ENCODE data around the gene TMEM178B.
"Not testable (repeated sequence)": the region's sequence is repeated elsewhere in the genome, so short reads cannot be mapped to it uniquely, and the experiment has no call there.

The TMEM178B gene

GRCh38 chr7:141074162-141074991, 513 bp downstream of the TMEM178B start:
- in situ Hi-C loops (cut with MboI; ENCODE audit: low sequenced_read_pairs) = no loop called here

GRCh38 chr7:141074997-141075396, 1.1 kb downstream of the TMEM178B start:
- in situ Hi-C loops (cut with MboI; ENCODE audit: low sequenced_read_pairs) = no loop called here

GRCh38 chr7:141076377-141076776, 2.5 kb downstream of the TMEM178B start:
- in situ Hi-C loops (cut with MboI; ENCODE audit: low sequenced_read_pairs) = no loop called here

- in situ Hi-C loops (cut with MboI; ENCODE audit: low sequenced_read_pairs) = no loop called here
Observed at GRCh38 chr7:141079219-141079618, 5.4 kb downstream of the TMEM178B start.

- in situ Hi-C loops (cut with MboI; ENCODE audit: low sequenced_read_pairs) = not testable (repeated sequence)
Observed at GRCh38 chr7:141089490-141089889, 15.6 kb downstream of the TMEM178B start.

- in situ Hi-C loops (cut with MboI; ENCODE audit: low sequenced_read_pairs) = no loop called here
Observed at GRCh38 chr7:141094336-141095070, 20.6 kb downstream of the TMEM178B start.

- in situ Hi-C loops (cut with MboI; ENCODE audit: low sequenced_read_pairs) = no loop called here
Observed at GRCh38 chr7:141097430-141097829, 23.6 kb downstream of the TMEM178B start.

GRCh38 chr7:141102436-141102835, 28.6 kb downstream of the TMEM178B start:
- in situ Hi-C loops (cut with MboI; ENCODE audit: low sequenced_read_pairs) = no loop called here

GRCh38 chr7:141103847-141104429, 30.1 kb downstream of the TMEM178B start:
- in situ Hi-C loops (cut with MboI; ENCODE audit: low sequenced_read_pairs) = no loop called here

GRCh38 chr7:141113131-141113530, 39.3 kb downstream of the TMEM178B start:
- in situ Hi-C loops (cut with MboI; ENCODE audit: low sequenced_read_pairs) = no loop called here

GRCh38 chr7:141114029-141114664, 40.3 kb downstream of the TMEM178B start:
- in situ Hi-C loops (cut with MboI; ENCODE audit: low sequenced_read_pairs) = no loop called here

GRCh38 chr7:141115965-141116364, 42.1 kb downstream of the TMEM178B start:
- in situ Hi-C loops (cut with MboI; ENCODE audit: low sequenced_read_pairs) = no loop called here

GRCh38 chr7:141116661-141117060, 42.8 kb downstream of the TMEM178B start:
- in situ Hi-C loops (cut with MboI; ENCODE audit: low sequenced_read_pairs) = not testable (repeated sequence)

GRCh38 chr7:141118767-141119166, 44.9 kb downstream of the TMEM178B start:
- in situ Hi-C loops (cut with MboI; ENCODE audit: low sequenced_read_pairs) = no loop called here

GRCh38 chr7:141119187-141119586, 45.3 kb downstream of the TMEM178B start:
- in situ Hi-C loops (cut with MboI; ENCODE audit: low sequenced_read_pairs) = no loop called here

- in situ Hi-C loops (cut with MboI; ENCODE audit: low sequenced_read_pairs) = no loop called here
Observed at GRCh38 chr7:141122736-141123135, 48.9 kb downstream of the TMEM178B start.

GRCh38 chr7:141123522-141123921, 49.7 kb downstream of the TMEM178B start:
- in situ Hi-C loops (cut with MboI; ENCODE audit: low sequenced_read_pairs) = no loop called here

GRCh38 chr7:141126107-141126506, 52.2 kb downstream of the TMEM178B start:
- in situ Hi-C loops (cut with MboI; ENCODE audit: low sequenced_read_pairs) = no loop called here

- in situ Hi-C loops (cut with MboI; ENCODE audit: low sequenced_read_pairs) = no loop called here
Observed at GRCh38 chr7:141128506-141128905, 54.6 kb downstream of the TMEM178B start.

GRCh38 chr7:141128931-141129330, 55.1 kb downstream of the TMEM178B start:
- in situ Hi-C loops (cut with MboI; ENCODE audit: low sequenced_read_pairs) = no loop called here

- in situ Hi-C loops (cut with MboI; ENCODE audit: low sequenced_read_pairs) = no loop called here
Observed at GRCh38 chr7:141132671-141133070, 58.8 kb downstream of the TMEM178B start.
